K562 treated with DMSO at 1 percent for 48 hours (cell line): ENCODE measurements around the gene PLCB3. TPM values are rescaled to one million over a fixed set of nuclear protein-coding genes. Genes with fewer than 3 reads are reported as not detected.

Experiments
- total RNA-seq: library from RNA; unstranded; fragments of 300-600 nt; gene quantifications from 2 replicates; pipeline ENCODE4 v1.2.3, GENCODE V29; 2022; ENCODE audit warnings: low replicate concordance; ENCODE audit errors: extremely low read depth

PLCB3 gene
- total RNA-seq, 1 experiment from 2014 or later, result not detected

DNA sequence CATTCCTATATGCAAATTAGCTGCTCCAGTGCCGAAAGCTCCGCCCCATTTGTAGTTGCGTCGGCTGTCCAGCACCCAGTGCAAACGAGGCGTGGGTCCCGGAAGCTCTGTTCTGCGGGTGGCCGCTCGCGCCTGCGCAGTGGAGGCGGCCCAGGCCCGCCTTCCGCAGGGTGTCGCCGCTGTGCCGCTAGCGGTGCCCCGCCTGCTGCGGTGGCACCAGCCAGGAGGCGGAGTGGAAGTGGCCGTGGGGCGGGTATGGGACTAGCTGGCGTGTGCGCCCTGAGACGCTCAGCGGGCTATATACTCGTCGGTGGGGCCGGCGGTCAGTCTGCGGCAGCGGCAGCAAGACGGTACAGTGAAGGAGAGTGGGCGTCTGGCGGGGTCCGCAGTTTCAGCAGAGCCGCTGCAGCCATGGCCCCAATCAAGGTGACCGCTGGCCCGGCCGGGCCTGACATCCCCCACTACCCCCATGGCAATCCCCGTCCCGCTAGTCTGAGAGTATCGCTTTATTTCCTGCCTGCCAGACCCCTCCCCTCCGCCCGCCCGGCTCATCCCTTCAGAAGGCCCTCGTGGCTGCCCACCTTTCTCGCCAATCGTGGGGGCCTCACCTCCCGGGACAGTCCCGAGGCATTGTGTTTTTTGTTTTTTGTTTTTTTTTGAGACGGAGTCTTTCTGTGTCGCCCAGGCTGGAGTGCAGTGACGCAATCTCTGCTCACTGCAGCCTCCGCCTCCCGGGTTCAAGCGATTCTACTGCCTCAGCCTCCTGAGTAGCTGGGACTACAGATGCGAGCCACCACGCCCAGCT, 66.8 kb downstream of the PLCB3 start, which contains the start of gene PRDX5:
TSS of gene PRDX5 (plus strand) at position 161 of the 805 bp plus-strand sequence. CDS start at position 256, 95 bp downstream.

Other genes with a start within 250 kb of the PLCB3 start
- not detected in 2 replicates for gene FLRT1, start 215.6 kb upstream of the PLCB3 start, total RNA-seq
- gene MACROD1, start 85.4 kb upstream of the PLCB3 start, total RNA-seq, result not detected in 2 replicates
- not detected in 2 replicates for gene STIP1, start 65.4 kb upstream of the PLCB3 start, total RNA-seq
- not detected in 2 replicates for gene FERMT3, start 44.8 kb upstream of the PLCB3 start, total RNA-seq
- gene TRPT1, start 25.3 kb upstream of the PLCB3 start, total RNA-seq, result not detected in 2 replicates
- gene NUDT22, start 25.3 kb upstream of the PLCB3 start, total RNA-seq, result not detected in 2 replicates
- gene DNAJC4, start 21.0 kb upstream of the PLCB3 start, total RNA-seq, result not detected in 2 replicates
- gene VEGFB, start 16.9 kb upstream of the PLCB3 start, total RNA-seq, result not detected in 2 replicates
- gene FKBP2, start 10.4 kb upstream of the PLCB3 start, total RNA-seq, result not detected in 2 replicates
- gene PPP1R14B, start 4.6 kb upstream of the PLCB3 start, total RNA-seq, result not detected in 2 replicates
- not detected in 2 replicates for gene BAD, start 33.1 kb downstream of the PLCB3 start, total RNA-seq
- gene GPR137, start 34.3 kb downstream of the PLCB3 start, total RNA-seq, result not detected in 2 replicates
- gene KCNK4, start 39.8 kb downstream of the PLCB3 start, total RNA-seq, result not detected in 2 replicates
- not detected in 2 replicates for gene CATSPERZ, start 48.8 kb downstream of the PLCB3 start, total RNA-seq
- 647 TPM in 1 of 2 replicates, not detected in the other for gene ESRRA, start 54.0 kb downstream of the PLCB3 start, total RNA-seq
- 1,561 TPM in 1 of 2 replicates, not detected in the other for gene TRMT112, start 66.0 kb downstream of the PLCB3 start, total RNA-seq
- not detected in 2 replicates for gene PRDX5, start 66.6 kb downstream of the PLCB3 start, total RNA-seq
- gene CCDC88B, start 88.7 kb downstream of the PLCB3 start, total RNA-seq, result not detected in 2 replicates
- gene RPS6KA4, start 107.6 kb downstream of the PLCB3 start, total RNA-seq, result not detected in 2 replicates